NCI-H2171 treated with DMSO at 0.1 percent for 48 hours (cell line): ENCODE results near the gene TBCCD1.
"Not testable (repeated sequence)": the region's sequence is repeated elsewhere in the genome, so short reads cannot be mapped to it uniquely, and the experiment has no call there.

Experiments used
- DNase-seq: peaks from one replicate; lab custom pipeline; 2025; lab: John Stamatoyannopoulos, UW

TBCCD1 gene

GRCh38 chr3:186516646-186517045 lies 50.5 kb downstream of the TBCCD1 start:
- no peak for DNase-seq

GRCh38 chr3:186515125-186515524 lies 52.0 kb downstream of the TBCCD1 start:
- DNase-seq: no peak

DNA sequence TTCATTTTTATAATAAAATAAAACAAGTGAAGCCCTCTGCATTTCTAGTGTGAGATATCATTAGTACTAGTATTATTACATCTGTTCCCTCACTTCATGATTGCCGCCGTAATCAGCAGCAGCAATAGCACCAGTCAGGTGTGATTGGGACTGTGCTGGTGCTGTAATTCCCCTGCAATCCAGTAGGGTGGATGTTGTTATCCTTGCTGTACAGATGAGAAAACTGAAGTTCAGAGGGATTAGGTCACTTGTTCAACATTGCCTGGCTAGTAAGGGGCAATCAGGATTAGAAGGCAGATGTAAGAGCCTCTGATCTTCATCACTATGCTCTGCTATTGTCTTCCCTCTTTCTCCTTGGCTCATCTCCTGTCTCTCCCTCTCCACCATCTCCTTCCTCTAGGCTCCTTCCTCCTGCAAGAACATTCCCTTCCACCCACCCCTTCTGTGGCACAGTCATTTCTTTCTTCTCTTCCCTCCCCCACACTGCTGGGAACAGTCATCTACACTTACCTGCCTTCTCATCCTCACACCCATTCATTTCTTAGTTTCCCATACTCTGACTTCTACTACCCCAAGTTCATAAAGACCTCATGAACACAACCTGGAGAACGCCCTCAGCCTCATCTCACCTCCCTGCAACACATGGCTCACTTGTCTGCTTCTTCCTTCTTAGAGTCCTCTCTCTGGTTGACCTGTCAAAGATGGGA lies 52.7 kb downstream of the TBCCD1 start:
- no peak for DNase-seq

- no peak for DNase-seq
These were observed 53.8 kb downstream of the TBCCD1 start for GRCh38 chr3:186513386-186513785.

GRCh38 chr3:186512570-186513302 lies 54.4 kb downstream of the TBCCD1 start:
- DNase-seq: no peak

DNA sequence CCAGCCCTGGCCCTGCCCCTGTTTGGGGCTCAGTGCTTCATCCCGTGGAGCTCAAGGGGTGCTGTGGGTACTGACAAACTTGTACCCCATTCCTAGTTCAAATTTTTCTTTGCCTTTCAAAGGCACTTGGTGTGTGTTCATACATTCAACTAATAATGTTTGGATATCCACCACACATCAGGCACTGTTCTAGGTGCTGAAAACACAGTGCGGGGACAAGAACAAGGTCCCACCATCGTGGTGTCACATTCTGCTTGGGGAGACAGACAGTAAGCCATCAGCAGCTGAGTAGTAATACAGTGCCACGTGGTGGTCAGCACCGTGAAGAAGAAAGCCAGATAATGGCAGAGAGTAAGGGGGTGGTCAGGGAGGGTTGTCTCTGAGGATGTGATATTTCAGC lies 55.4 kb downstream of the TBCCD1 start:
- no peak for DNase-seq

DNA sequence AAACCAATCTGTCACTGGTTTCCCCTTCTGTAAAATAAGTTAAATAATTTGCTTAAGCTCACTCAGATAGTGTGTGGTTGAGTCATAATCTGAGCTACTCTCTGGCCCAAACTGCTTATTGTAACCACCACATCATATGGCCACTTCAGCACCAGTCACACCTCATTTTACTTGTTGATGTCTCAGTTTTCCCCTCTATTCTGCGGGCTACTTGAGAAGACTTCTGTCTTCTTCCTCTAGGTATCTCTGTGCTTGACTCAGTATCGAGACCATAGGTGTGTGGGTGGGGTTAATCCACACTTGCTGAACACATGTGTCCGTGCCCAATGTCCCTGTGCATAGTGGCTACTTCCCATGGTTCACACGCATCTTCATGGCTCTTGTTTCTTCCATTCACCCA lies 55.9 kb downstream of the TBCCD1 start:
- no peak for DNase-seq

- no peak for DNase-seq
These were observed 56.6 kb downstream of the TBCCD1 start for GRCh38 chr3:186510374-186511079.

DNA sequence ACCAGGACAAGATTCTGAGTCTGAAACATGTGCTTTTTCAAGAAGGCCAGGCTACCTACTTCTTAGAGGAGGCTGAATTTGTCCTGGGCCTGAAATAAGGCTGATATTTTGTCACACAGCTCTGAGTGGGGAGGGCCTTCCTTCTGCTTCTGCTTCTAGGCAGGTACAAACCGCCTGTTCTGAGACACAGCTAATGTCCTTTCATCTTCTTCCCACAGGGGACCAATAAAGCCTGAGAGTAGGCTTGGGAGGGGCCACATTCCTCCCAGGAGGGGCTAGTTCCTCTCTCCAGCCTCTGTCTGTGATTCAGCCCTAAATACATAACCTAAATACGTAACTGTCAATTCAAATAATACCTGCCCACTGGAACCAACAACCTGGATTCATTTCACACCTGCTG lies 57.7 kb downstream of the TBCCD1 start:
- DNase-seq: no peak

DNA sequence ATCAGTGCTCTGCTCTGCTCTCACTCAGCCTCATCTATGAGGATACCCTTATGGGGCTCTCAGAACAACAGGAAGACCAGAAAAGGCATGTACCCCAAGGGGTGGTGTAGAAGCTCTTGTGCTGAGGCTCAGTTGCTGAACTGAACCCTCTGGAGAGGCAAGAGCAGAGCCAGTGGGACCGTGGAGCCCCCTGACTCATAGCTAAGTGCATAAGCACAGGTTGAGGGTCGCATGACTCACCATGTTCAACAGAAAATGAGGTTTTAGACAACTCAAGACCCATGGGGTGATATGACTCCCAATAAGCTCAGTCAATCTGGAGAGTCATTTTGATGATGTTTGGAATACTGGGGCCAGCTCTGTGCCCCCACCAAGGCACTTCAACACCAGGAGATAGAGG lies 60.3 kb downstream of the TBCCD1 start:
- DNase-seq: no peak

DNA sequence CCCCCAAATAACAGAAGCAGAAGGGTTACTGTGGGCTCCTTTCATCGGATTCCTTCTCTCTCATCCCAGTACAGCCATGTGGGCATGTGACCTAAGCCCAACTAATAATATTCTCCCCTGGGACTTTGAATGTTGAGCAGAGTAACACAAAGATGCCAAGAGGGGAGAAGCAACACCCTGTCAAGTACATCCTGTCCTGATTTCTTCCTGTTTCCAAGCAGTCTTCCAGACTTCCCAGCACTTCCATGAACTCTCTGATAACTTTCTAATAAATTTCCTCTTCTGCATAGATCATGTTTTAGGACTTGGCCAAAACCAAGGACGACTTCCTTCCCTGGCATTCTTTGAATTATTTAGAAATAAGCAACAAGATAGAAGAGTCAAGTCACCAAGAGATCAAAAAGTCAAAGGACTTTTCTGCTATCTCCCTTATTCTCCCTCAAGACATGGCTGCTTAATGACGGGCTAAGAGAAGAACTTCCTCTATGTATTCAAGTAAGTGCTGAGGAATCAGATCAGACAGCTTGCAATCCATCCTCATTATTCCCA lies 60.9 kb downstream of the TBCCD1 start:
- DNase-seq: no peak

DNA sequence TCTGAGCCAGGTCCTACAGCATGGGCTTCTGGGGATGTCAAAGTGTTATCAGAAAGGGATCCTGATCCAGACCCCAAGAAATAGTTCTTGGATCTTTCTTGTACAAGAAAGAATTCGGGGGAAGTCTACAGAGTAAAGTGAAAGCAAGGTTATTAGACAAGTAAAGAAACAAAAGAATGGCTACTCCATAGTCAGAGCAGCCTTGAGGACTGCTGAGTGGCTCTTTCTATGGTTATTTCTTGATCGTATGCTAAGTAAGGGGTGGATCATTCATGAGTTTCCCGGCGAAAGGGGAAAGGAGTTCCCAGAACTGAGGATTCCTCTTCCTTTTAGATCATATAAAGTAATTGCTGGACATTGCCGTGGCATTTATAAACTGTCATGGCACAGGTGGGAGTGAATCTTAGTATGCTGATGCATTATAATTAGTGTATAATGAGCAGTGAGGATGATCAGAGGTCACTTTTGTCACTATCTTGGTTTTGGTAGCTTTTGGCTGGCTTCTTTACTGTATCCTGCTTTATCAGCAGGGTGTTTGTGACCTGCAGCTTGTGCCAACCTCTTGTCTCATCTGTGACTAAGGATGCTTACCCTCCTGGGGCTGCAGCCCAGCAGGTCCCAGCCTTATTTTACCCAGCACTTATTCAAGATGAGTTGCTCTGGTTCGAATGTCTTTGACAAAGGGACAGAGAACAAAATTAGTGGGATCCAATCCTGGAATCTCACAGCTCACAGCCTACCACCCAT lies 64.0 kb downstream of the TBCCD1 start:
- DNase-seq: no peak

DNA sequence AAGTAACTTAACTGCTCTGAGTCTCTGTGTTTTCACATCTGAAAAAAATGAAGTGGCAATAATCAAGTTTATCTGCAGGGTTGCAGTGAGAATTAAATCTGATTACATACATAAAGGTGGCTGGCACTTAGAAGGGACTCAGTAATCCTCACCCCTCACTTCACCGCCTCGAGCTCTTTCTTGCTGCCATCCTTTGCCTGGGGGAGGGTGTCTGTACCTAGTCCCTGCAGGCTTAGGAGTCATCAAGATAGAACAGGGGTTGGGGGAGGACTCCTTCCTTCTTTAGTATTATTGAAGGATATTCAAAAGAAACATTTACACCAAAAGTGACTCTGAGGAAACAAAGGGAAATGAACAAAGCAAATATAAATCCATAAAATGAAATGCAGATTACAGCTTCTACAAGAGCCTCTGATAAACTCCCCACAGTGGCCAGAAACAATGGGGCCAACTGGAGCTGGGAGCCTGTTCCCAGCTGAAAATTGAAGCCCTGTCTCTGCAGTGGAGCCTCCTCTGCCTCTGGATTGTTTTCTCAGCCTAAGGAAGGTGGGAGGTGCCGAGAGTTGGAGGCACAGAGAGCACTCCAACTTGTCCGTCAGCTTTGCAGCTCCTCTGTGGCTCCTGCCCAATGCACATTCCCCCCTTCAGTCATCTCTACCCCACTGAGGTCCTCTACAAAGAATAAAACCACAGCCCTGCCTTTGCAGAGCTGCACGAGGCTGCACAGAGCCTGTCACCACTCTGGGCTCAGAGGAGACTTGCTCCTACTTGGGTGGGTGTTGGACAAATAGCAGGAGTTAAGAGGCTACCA lies 64.8 kb downstream of the TBCCD1 start:
- no peak for DNase-seq

GRCh38 chr3:186499949-186500348 lies 67.2 kb downstream of the TBCCD1 start:
- not testable (repeated sequence) for DNase-seq

GRCh38 chr3:186498022-186498421 lies 69.1 kb downstream of the TBCCD1 start:
- not testable (repeated sequence) for DNase-seq

DNA sequence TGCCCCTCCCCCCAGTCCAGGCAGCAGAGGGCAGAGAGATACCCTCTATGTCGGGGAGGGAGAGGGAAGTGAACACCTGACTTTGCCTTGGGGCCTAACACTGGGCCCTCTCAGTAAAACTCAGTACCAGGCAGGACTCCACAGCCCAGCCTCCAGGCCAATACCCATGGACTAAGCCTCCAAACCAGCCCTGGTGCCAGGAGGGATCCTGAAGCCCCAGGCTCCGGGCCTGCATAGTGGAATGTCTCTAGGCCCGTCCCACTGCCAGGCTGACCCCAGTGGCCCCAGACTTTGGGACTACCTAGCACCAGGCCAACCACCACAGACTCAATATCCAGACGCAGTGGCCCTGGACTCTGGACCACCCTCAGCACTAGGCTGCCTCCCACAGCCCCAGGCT lies 69.5 kb downstream of the TBCCD1 start:
- no peak for DNase-seq

- no peak for DNase-seq
These were observed 70.5 kb downstream of the TBCCD1 start for GRCh38 chr3:186496635-186497034.
